HFFc6 (cell line): ENCODE measurements around the gene LIPM. TPM values are rescaled to one million over a fixed set of nuclear protein-coding genes. Genes with fewer than 3 reads are reported as not detected.

ENCODE experiments used
- DNase-seq: peaks from one replicate; pipeline ENCODE4 v3.0.0-alpha.2; 2018
- H3K27ac Mint-ChIP-seq: 2 replicates; pipeline ENCODE4 v1.8.0; 2020; ENCODE audit warnings: mild to moderate bottlenecking, mixed read lengths
- H3K27me3 Mint-ChIP-seq: 2 replicates; pipeline ENCODE4 v1.8.0; 2021; ENCODE audit warnings: mild to moderate bottlenecking, moderate library complexity, mixed read lengths; ENCODE audit not compliant: insufficient read depth
- H3K36me3 Mint-ChIP-seq: 2 replicates; pipeline ENCODE4 v1.8.0; 2021; ENCODE audit warnings: low read depth, mixed read lengths
- H3K4me1 Mint-ChIP-seq: 2 replicates; pipeline ENCODE4 v1.8.0; 2020; ENCODE audit warnings: low read depth, mixed read lengths
- H3K4me3 Mint-ChIP-seq: 2 replicates; pipeline ENCODE4 v1.8.0; 2020; ENCODE audit warnings: mild to moderate bottlenecking, moderate library complexity, mixed read lengths
- H3K9me3 Mint-ChIP-seq: 2 replicates; pipeline ENCODE4 v1.8.0; 2020; ENCODE audit warnings: mild to moderate bottlenecking, mixed read lengths
- total RNA-seq, 6 experiments: library from RNA; stranded (reverse); fragmentation: NEBNext Ultra II Directional; extraction: Animal tissue kit (Norgen Biotek cat#: 25700); gene quantifications; 2 replicates in 1 of 6; 3 replicates in 5 of 6; pipeline ENCODE4 v1.2.3, GENCODE V29; 2021
- TF ChIP-seq, protein P1 (sequence below): fragments of 200-600 bp; sonication (generic); IDR thresholded peaks from 2 replicates; pipeline ENCODE4 v1.5.0; 2021; ENCODE audit warnings: antibody characterized with exemption, mild to moderate bottlenecking

Gene LIPM
- total RNA-seq, 6 experiments from 2014 or later = not detected

DNA sequence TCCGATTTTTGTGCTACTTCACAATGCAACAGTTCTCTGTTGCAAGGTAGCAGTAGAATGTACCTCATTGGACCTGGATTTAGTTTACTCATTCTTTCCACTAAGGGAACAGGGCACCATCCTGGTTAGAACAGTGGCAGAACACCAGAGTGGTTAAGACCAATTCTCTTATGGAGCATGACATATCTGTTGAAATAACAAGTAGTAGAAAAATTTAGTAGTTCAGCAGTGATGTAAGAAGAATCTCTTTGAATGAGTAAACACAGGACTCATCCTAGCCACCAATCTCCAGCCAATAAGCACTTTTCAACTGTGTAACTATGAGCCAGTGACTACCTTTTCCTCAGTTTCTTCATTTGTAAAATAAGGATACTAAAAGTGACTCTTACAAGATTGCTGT, 46.7 kb downstream of the LIPM start:
- Mint-ChIP-seq H3K27me3 (peaks cover 1% of the 10 kb centered on the region), H3K36me3 (no peaks in the 10 kb centered on the region), H3K9me3 (no peaks in the 10 kb centered on the region), H3K4me1 (peaks cover 31% of the 10 kb centered on the region), H3K27ac (peak overlapping the region; percentile 68), H3K4me3 (peak overlapping the region; percentile 75)
- DNase-seq = peak; percentile 57
- TF ChIP-seq, protein P1, sequence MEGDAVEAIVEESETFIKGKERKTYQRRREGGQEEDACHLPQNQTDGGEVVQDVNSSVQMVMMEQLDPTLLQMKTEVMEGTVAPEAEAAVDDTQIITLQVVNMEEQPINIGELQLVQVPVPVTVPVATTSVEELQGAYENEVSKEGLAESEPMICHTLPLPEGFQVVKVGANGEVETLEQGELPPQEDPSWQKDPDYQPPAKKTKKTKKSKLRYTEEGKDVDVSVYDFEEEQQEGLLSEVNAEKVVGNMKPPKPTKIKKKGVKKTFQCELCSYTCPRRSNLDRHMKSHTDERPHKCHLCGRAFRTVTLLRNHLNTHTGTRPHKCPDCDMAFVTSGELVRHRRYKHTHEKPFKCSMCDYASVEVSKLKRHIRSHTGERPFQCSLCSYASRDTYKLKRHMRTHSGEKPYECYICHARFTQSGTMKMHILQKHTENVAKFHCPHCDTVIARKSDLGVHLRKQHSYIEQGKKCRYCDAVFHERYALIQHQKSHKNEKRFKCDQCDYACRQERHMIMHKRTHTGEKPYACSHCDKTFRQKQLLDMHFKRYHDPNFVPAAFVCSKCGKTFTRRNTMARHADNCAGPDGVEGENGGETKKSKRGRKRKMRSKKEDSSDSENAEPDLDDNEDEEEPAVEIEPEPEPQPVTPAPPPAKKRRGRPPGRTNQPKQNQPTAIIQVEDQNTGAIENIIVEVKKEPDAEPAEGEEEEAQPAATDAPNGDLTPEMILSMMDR = no peak

DNA sequence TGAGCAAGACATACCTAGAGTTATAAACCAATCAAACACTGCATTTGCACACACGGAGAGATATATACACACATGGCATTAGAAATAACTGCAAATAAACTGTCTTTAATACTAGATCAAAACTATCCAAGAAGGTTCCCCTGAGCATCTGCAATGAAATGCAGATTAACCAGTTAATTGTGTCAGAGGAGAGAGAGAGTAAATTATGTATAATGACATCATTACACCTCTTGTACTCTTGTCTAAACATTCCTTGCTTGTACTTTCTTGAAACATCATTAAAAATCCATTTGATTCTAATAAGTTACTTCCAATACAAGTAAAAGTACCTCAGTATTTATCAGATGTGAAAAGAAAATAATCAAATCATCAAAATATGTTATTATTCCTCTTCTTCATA, 48.2 kb downstream of the LIPM start:
- no peak overlapping the region for H3K27ac Mint-ChIP-seq
- peaks cover 31% of the 10 kb centered on the region for H3K4me1 Mint-ChIP-seq
- H3K9me3 Mint-ChIP-seq = no peaks in the 10 kb centered on the region
- DNase-seq = no peak
- TF ChIP-seq, protein P1 = no peak
- H3K4me3 Mint-ChIP-seq = no peak overlapping the region
- no peaks in the 10 kb centered on the region; the same call in none of the 2 replicates for H3K27me3 Mint-ChIP-seq
- no peaks in the 10 kb centered on the region for H3K36me3 Mint-ChIP-seq

DNA sequence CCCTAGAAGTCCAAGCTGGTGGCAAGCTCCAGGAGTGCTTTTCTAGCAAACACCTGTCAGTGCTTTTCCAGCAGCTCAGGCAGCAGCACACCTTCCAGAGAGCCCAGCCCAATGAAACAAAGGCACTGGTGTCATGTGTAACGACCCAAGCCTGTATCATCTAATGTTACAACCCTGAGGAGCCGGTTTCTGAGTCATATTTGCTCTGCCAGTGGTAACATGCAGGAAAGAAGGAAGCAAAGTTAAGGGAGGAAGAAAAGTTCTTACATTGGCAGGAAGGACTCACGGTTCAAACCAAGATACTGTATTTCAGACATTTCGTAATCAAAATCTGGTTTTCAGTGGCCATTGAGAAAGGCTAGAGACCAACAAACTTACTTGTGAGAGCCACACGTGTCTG, 49.2 kb downstream of the LIPM start, which contains the start of gene ANKRD22:
Gene ANKRD22 (minus strand): TSS at position 139 of the 400 bp plus-strand sequence. CDS start 237 bp downstream, outside the sequence.
- no peaks in the 10 kb centered on the region; the same call in none of the 2 replicates for H3K27me3 Mint-ChIP-seq
- H3K9me3 Mint-ChIP-seq = no peaks in the 10 kb centered on the region
- H3K4me3 Mint-ChIP-seq = no peak within 1 kb of the TSS
- peak; percentile 32 for DNase-seq
- no peaks in the 10 kb centered on the region for H3K36me3 Mint-ChIP-seq
- H3K27ac Mint-ChIP-seq = no peak within 1 kb of the TSS
- H3K4me1 Mint-ChIP-seq = peaks cover 31% of the 10 kb centered on the region
- TF ChIP-seq, protein P1 = no peak

DNA sequence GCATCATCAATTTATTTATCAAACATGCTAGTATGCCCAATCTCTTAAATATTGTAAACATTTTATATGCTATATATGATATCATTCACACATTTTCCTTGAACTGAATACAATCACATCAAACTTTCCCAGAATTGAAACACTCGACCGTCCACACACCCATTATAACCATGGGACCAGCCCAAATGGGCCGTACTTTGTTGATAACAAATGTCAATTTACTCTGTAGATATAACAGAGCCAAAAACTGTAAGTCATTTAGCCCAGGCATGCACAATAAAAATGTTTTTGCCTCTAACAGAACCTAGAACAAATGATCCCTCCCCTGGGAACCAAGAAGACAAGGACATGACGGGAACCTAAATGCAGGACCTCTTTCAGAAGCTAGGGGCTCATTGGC, 49.8 kb downstream of the LIPM start:
- Mint-ChIP-seq H3K4me3 (no peak overlapping the region), H3K9me3 (no peaks in the 10 kb centered on the region), H3K27me3 (no peaks in the 10 kb centered on the region; the same call in none of the 2 replicates), H3K36me3 (no peaks in the 10 kb centered on the region), H3K27ac (no peak overlapping the region), H3K4me1 (peaks cover 31% of the 10 kb centered on the region)
- TF ChIP-seq, protein P1 = 0 out of 2 replicates have a peak, but pooled peaks have one; percentile 10
- DNase-seq = no peak

DNA sequence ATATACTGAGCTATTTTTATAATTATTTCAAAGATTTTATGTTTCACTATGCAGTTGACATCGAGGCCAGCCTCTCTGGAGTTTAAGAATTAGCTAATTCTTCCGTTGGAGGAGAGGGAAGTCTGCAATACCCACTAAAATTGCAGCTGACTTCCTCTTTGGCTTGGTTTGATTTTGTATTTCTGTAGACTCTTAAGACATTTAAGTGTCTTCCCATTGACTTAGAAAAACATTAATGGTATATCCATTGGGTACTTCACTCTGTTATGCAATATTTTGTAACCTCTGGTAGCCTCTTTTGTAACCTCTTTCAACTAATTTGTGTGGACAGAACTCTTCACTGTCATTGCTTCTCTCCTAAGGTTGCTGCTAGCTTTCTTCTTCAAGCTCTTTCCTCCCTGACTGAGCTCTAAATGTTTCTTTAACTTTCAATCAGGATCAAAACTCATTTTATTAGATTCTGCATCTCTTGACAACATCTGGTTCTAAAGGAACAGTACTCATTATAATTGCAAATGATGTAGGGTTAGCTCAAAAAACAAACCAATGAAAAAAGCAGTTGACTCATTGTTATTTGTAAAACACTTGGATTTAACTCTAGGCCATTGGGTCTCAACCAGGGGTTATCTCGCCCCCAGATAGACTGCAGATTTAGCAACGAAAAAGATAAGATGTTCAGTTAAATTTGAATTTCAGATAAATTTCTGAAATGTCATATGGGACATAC, 50.8 kb downstream of the LIPM start:
- H3K4me1 Mint-ChIP-seq = peaks cover 28% of the 10 kb centered on the region
- TF ChIP-seq, protein P1 = no peak
- no peak for DNase-seq
- no peaks in the 10 kb centered on the region; the same call in none of the 2 replicates for H3K27me3 Mint-ChIP-seq
- H3K27ac Mint-ChIP-seq = no peak overlapping the region
- H3K9me3 Mint-ChIP-seq = no peaks in the 10 kb centered on the region
- H3K4me3 Mint-ChIP-seq = no peak overlapping the region
- H3K36me3 Mint-ChIP-seq = no peaks in the 10 kb centered on the region
